Measurements from ENCODE around the gene BRWD1. TPM values are rescaled to one million over a fixed set of nuclear protein-coding genes. Genes with fewer than 3 reads are reported as not detected.

The BRWD1 gene
- total RNA-seq, 2 donors from 2014 or later = 38.6 to 43.1 TPM

DNA sequence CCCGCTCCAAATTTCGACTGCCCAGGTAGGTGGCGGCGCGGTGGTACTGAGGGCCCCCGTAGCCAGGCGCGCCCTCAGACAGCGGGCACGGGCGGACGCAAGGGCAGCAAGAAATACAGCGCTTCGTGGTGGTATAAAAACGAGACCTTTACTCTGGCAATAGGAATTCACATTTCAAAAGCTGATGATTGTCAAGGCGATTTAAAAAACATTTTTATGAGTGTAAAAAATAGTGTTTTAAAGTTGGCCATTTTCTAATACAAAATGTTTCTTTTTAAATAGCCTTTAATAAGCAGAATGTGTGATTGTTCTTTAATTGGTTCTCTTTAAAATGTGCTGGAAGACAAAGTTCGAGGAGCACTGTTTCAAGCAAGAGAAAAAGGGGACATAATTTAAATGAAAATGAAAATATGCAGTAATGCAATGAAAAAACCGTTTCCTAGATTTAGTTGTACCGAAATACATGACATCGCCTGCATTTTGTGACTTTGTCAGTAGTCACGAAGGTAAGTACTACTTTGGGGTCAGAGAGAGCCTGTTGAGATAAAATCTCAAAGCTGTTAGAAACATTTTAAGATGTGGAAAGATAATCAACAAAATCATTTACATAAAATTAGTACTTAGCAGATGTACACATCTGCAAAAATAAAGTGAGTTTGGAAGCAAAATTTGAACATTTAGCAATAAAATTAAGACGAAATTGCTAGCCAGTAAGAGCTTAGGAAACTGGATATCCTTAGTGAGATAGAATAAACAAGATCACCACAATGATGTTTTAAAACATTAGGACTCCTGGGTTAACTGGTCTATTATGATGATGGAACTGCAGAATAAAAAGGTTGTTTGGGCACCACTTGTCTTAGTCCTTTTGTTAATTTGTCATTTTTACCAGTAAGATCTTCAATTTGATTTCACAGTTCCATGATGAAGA, 129.1 kb downstream of the BRWD1 start:
- no peak for DNase-seq
- intact Hi-C loops (cut with DNase I) = no loop called here
- H3K36me3 ChIP-seq = no peaks in the 10 kb centered on the region
- no peaks in the 10 kb centered on the region for H3K27me3 ChIP-seq
- no peaks in the 10 kb centered on the region for H3K9me3 ChIP-seq
- peak overlapping the region; percentile 77 to 84 for H3K9ac ChIP-seq (ENCODE audit: low read depth in 2 of 2, low read length in 2 of 2)
- peak overlapping the region; percentile 83 for H3K4me3 ChIP-seq
- H3K27ac ChIP-seq = peak overlapping the region; percentile 87
- TF ChIP-seq, protein P1, sequence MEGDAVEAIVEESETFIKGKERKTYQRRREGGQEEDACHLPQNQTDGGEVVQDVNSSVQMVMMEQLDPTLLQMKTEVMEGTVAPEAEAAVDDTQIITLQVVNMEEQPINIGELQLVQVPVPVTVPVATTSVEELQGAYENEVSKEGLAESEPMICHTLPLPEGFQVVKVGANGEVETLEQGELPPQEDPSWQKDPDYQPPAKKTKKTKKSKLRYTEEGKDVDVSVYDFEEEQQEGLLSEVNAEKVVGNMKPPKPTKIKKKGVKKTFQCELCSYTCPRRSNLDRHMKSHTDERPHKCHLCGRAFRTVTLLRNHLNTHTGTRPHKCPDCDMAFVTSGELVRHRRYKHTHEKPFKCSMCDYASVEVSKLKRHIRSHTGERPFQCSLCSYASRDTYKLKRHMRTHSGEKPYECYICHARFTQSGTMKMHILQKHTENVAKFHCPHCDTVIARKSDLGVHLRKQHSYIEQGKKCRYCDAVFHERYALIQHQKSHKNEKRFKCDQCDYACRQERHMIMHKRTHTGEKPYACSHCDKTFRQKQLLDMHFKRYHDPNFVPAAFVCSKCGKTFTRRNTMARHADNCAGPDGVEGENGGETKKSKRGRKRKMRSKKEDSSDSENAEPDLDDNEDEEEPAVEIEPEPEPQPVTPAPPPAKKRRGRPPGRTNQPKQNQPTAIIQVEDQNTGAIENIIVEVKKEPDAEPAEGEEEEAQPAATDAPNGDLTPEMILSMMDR (IDR thresholded peaks at IDR 0.05) = no peak
- peaks cover 5% of the 10 kb centered on the region for H3K4me1 ChIP-seq

DNA sequence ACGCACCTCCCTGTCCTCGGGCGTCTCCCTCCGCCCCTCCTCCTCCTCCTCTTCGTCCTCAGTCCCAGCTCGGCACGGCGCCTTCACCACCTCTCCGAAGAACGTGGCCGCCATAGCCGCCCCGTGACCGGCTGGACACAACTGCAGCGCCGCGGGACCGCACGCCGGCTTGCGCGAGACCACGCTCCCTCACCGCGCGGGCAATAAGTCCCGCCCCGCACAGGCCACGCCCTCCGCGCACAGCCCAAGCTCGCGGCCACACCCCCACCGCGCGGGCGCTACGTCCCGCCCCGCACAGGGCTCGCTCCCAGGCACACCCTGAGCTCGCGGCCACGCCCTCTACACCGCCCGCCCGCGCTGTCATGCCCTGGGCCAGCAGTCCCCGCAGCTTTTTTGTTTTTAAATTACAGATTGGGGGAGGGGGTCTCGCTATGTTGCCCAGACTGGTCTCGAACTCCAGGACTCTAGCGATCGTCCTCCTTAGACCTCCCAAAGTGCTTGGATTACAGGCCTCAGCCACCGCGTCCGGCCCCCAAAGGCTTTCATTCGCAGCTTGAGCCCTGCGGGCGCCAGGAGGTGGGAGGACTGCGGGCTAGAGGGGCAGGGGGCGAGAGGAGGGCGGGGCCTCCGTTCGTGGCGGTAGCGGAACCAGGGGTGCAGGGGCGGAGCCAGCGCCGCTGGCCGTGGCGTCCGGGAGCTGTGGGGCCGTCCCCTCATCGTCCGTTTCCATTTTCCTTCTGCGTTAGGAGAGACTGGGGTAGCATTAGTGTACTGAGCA, 130.0 kb downstream of the BRWD1 start, which contains the start of gene PSMG1:
TSS of gene PSMG1 (minus strand) at position 180 of the 778 bp plus-strand sequence. CDS start at position 114, 66 bp downstream.
- DNase-seq = peak; percentile 96
- Histone ChIP-seq H3K4me1 (peaks cover 5% of the 10 kb centered on the region), H3K27ac (peak within 1 kb of the TSS; percentile 87), H3K4me3 (peak within 1 kb of the TSS; percentile 83), H3K27me3 (no peaks in the 10 kb centered on the region), H3K36me3 (no peaks in the 10 kb centered on the region), H3K9me3 (no peaks in the 10 kb centered on the region), H3K9ac (ENCODE audit: low read depth in 2 of 2, low read length in 2 of 2) (peak within 1 kb of the TSS; percentile 77 to 84)
- TF ChIP-seq, protein P1 (IDR thresholded peaks at IDR 0.05) = no peak
- intact Hi-C loops (cut with DNase I) = no loop called here

DNA sequence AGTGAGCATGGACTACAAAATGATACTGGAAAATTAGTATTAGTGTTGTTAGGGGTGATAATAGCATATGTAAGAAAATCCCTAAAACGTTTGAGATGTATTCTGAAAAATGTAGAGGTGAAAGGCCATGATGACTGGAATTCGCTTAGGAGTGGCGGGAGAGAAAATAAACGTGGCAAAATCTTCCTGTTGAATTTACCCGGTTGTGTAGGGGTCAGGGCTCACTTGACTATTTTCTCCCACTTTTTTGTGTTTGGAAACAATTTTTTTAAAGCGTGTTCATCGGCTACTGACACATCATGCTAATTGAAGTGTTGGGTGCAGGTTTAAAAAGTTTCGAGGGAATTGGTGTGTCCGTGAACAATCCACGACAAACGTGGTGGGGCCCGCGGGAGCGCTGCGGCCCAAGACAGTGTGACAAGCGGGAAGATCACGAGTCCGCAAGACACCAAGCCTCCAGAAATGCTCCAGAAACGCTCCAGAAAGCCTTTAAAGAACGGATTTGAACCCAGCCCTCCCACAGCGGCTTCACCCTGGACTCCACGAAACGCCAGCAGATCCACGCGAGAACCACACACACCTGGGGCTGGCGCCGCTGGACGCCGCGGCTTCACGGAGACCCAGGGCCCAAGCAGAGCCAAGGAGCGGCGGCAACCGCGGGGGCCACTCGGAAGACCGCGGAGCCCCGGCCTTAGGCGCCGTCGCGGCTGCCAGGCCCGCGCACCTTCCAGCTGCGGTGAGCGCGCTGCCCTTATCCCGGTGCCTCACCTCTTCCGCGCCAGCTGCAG, 130.8 kb downstream of the BRWD1 start:
- Histone ChIP-seq H3K9me3 (no peaks in the 10 kb centered on the region), H3K9ac (ENCODE audit: low read depth in 2 of 2, low read length in 2 of 2) (peak overlapping the region; percentile 77 to 84), H3K36me3 (no peaks in the 10 kb centered on the region), H3K4me1 (peaks cover 5% of the 10 kb centered on the region), H3K27ac (peak overlapping the region; percentile 87), H3K27me3 (no peaks in the 10 kb centered on the region), H3K4me3 (peak overlapping the region; percentile 83)
- DNase-seq = peak; percentile 45
- intact Hi-C loops (cut with DNase I) = no loop called here
- TF ChIP-seq, protein P1 (IDR thresholded peaks at IDR 0.05) = no peak

DNA sequence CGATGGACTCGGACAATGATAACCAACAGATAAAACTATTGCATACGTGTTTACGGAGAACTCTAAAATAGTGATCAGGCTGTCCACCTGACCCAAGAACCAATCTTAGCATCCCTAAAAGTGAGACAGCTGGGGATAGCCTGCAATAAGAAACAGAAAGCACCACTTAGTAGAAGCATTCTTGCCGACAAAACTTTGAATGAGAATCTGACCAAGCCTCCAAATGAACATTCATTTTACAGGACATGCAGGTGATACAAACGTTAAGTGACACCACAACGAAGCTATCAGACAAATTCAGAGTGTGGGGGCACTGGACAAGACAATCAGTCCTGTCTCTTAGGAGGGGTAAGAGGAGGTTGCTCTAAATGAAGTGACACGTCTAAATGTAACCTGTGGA, 131.4 kb downstream of the BRWD1 start:
- TF ChIP-seq, protein P1 (IDR thresholded peaks at IDR 0.05) = no peak
- H3K27me3 ChIP-seq = no peaks in the 10 kb centered on the region
- no peaks in the 10 kb centered on the region for H3K9me3 ChIP-seq
- no peak for DNase-seq
- H3K36me3 ChIP-seq = no peaks in the 10 kb centered on the region
- H3K27ac ChIP-seq = no peak overlapping the region
- intact Hi-C loops (cut with DNase I) = no loop called here
- peak overlapping the region; percentile 83 for H3K4me3 ChIP-seq
- peak overlapping the region in 1 of 2 donors; percentile 84 for H3K9ac ChIP-seq (ENCODE audit: low read depth in 2 of 2, low read length in 2 of 2)
- H3K4me1 ChIP-seq = peaks cover 5% of the 10 kb centered on the region

Measured in colonic mucosa (tissue), 4 donors.